ENCODE measurements around the gene BFSP2.

BFSP2 gene

GRCh38 chr3:133413161-133414020 is 13.5 kb downstream of the BFSP2 start:
- no peaks in the 10 kb centered on the region for H3K9me3 ChIP-seq (ENCODE audit: control insufficient read depth, insufficient read depth, low read length)
- H3K4me2 ChIP-seq (ENCODE audit: low read length) = no peak overlapping the region
- no peaks in the 10 kb centered on the region for H3K9me2 ChIP-seq (replicated peaks; ENCODE audit: control insufficient read depth, low read length)
- H3K36me3 ChIP-seq (ENCODE audit: control insufficient read depth, low read length) = no peaks in the 10 kb centered on the region
- H3K27ac ChIP-seq (ENCODE audit: low read depth, low read length) = no peak overlapping the region
- H3K79me2 ChIP-seq (ENCODE audit: control insufficient read depth, low read length) = no peaks in the 10 kb centered on the region
- TF ChIP-seq EZH2phosphoT487 (IDR thresholded peaks at IDR 0.05; ENCODE audit: borderline replicate concordance, low read length) = no peak
- TF ChIP-seq CTCF (IDR thresholded peaks at IDR 0.05; ENCODE audit: low read depth, low read length, poor library complexity, severe bottlenecking) = no peak
- H3K4me3 ChIP-seq (ENCODE audit: low read length) = no peak overlapping the region
- H3F3A ChIP-seq (ENCODE audit: control insufficient read depth, insufficient read depth) = peaks cover 7% of the 10 kb centered on the region
- H4K20me1 ChIP-seq (ENCODE audit: control insufficient read depth, insufficient read depth, low read depth, low read length) = no peaks in the 10 kb centered on the region
- no peaks in the 10 kb centered on the region for H3K4me1 ChIP-seq (ENCODE audit: control insufficient read depth, low read length)
- H3K27me3 ChIP-seq (ENCODE audit: control insufficient read depth, low read length) = no peaks in the 10 kb centered on the region

GRCh38 chr3:133414021-133414392 is 14.2 kb downstream of the BFSP2 start:
- TF ChIP-seq EZH2phosphoT487 (IDR thresholded peaks at IDR 0.05; ENCODE audit: borderline replicate concordance, low read length) = no peak
- TF ChIP-seq CTCF (IDR thresholded peaks at IDR 0.05; ENCODE audit: low read depth, low read length, poor library complexity, severe bottlenecking) = no peak
- no peaks in the 10 kb centered on the region for H3K27me3 ChIP-seq (ENCODE audit: control insufficient read depth, low read length)
- H3K79me2 ChIP-seq (ENCODE audit: control insufficient read depth, low read length) = no peaks in the 10 kb centered on the region
- H3K27ac ChIP-seq (ENCODE audit: low read depth, low read length) = no peak overlapping the region
- peaks cover 7% of the 10 kb centered on the region for H3F3A ChIP-seq (ENCODE audit: control insufficient read depth, insufficient read depth)
- H3K4me1 ChIP-seq (ENCODE audit: control insufficient read depth, low read length) = no peaks in the 10 kb centered on the region
- H4K20me1 ChIP-seq (ENCODE audit: control insufficient read depth, insufficient read depth, low read depth, low read length) = no peaks in the 10 kb centered on the region
- no peaks in the 10 kb centered on the region for H3K9me3 ChIP-seq (ENCODE audit: control insufficient read depth, insufficient read depth, low read length)
- no peak overlapping the region for H3K4me3 ChIP-seq (ENCODE audit: low read length)
- H3K36me3 ChIP-seq (ENCODE audit: control insufficient read depth, low read length) = no peaks in the 10 kb centered on the region
- no peak overlapping the region for H3K4me2 ChIP-seq (ENCODE audit: low read length)
- no peaks in the 10 kb centered on the region for H3K9me2 ChIP-seq (replicated peaks; ENCODE audit: control insufficient read depth, low read length)

GRCh38 chr3:133418361-133418760 is 18.5 kb downstream of the BFSP2 start:
- peaks cover 4% of the 10 kb centered on the region for H3F3A ChIP-seq (ENCODE audit: control insufficient read depth, insufficient read depth)
- no peaks in the 10 kb centered on the region for H4K20me1 ChIP-seq (ENCODE audit: control insufficient read depth, insufficient read depth, low read depth, low read length)
- no peak overlapping the region for H3K27ac ChIP-seq (ENCODE audit: low read depth, low read length)
- H3K27me3 ChIP-seq (ENCODE audit: control insufficient read depth, low read length) = no peaks in the 10 kb centered on the region
- no peaks in the 10 kb centered on the region for H3K36me3 ChIP-seq (ENCODE audit: control insufficient read depth, low read length)
- TF ChIP-seq EZH2phosphoT487 (IDR thresholded peaks at IDR 0.05; ENCODE audit: borderline replicate concordance, low read length) (no peak), CTCF (IDR thresholded peaks at IDR 0.05; ENCODE audit: low read depth, low read length, poor library complexity, severe bottlenecking) (no peak)
- H3K79me2 ChIP-seq (ENCODE audit: control insufficient read depth, low read length) = no peaks in the 10 kb centered on the region
- no peak overlapping the region for H3K4me2 ChIP-seq (ENCODE audit: low read length)
- H3K4me1 ChIP-seq (ENCODE audit: control insufficient read depth, low read length) = no peaks in the 10 kb centered on the region
- no peak overlapping the region for H3K4me3 ChIP-seq (ENCODE audit: low read length)
- H3K9me2 ChIP-seq (replicated peaks; ENCODE audit: control insufficient read depth, low read length) = no peaks in the 10 kb centered on the region
- no peaks in the 10 kb centered on the region for H3K9me3 ChIP-seq (ENCODE audit: control insufficient read depth, insufficient read depth, low read length)
